ENCODE results near the gene NUDT2. TPM values are rescaled to one million over a fixed set of nuclear protein-coding genes. Genes with fewer than 3 reads are reported as not detected.
"Not testable (repeated sequence)": the region's sequence is repeated elsewhere in the genome, so short reads cannot be mapped to it uniquely, and the experiment has no call there.

NUDT2 gene
- total RNA-seq, 1 experiment from 2014 or later = 10.1 TPM

- Mint-ChIP-seq H3K27ac (ENCODE audit: unreplicated experiment) (no peak overlapping the region), H3K9me3 (ENCODE audit: low read depth, unreplicated experiment) (no peaks in the 10 kb centered on the region), H3K36me3 (ENCODE audit: insufficient read depth, unreplicated experiment) (no peaks in the 10 kb centered on the region), H3K27me3 (ENCODE audit: unreplicated experiment) (no peaks in the 10 kb centered on the region), H3K4me1 (ENCODE audit: low read depth, unreplicated experiment) (peaks cover 7% of the 10 kb centered on the region), H3K4me3 (ENCODE audit: low read depth, unreplicated experiment) (no peak overlapping the region)
- no TSS peak for BruUV-seq (replicated peaks)
- intact Hi-C loops (cut with micrococcal nuclease; ENCODE audit: unreplicated experiment) = no loop called here
- TF ChIP-seq, protein P1, sequence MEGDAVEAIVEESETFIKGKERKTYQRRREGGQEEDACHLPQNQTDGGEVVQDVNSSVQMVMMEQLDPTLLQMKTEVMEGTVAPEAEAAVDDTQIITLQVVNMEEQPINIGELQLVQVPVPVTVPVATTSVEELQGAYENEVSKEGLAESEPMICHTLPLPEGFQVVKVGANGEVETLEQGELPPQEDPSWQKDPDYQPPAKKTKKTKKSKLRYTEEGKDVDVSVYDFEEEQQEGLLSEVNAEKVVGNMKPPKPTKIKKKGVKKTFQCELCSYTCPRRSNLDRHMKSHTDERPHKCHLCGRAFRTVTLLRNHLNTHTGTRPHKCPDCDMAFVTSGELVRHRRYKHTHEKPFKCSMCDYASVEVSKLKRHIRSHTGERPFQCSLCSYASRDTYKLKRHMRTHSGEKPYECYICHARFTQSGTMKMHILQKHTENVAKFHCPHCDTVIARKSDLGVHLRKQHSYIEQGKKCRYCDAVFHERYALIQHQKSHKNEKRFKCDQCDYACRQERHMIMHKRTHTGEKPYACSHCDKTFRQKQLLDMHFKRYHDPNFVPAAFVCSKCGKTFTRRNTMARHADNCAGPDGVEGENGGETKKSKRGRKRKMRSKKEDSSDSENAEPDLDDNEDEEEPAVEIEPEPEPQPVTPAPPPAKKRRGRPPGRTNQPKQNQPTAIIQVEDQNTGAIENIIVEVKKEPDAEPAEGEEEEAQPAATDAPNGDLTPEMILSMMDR (IDR thresholded peaks at IDR 0.05; ENCODE audit: unreplicated experiment) = no peak
- CTCF ChIA-PET = no interaction called here
- no peak for DNase-seq
These were observed 6.0 kb downstream of the NUDT2 start for GRCh38 chr9:34335376-34335775.

- intact Hi-C loops (cut with micrococcal nuclease; ENCODE audit: unreplicated experiment) = no loop called here
- BruUV-seq (replicated peaks) = no TSS peak
- Mint-ChIP-seq H3K4me1 (ENCODE audit: low read depth, unreplicated experiment) (peaks cover 2% of the 10 kb centered on the region), H3K9me3 (ENCODE audit: low read depth, unreplicated experiment) (no peaks in the 10 kb centered on the region), H3K36me3 (ENCODE audit: insufficient read depth, unreplicated experiment) (no peaks in the 10 kb centered on the region), H3K27ac (ENCODE audit: unreplicated experiment) (no peak overlapping the region), H3K27me3 (ENCODE audit: unreplicated experiment) (no peaks in the 10 kb centered on the region), H3K4me3 (ENCODE audit: low read depth, unreplicated experiment) (no peak overlapping the region)
- no peak for DNase-seq
- CTCF ChIA-PET = no interaction called here
- TF ChIP-seq, protein P1 (IDR thresholded peaks at IDR 0.05; ENCODE audit: unreplicated experiment) = no peak
These were observed 8.0 kb downstream of the NUDT2 start for GRCh38 chr9:34337403-34337802.

GRCh38 chr9:34338079-34338478 is 8.7 kb downstream of the NUDT2 start:
- H3K27me3 Mint-ChIP-seq (ENCODE audit: unreplicated experiment); H3K4me1 Mint-ChIP-seq (ENCODE audit: low read depth, unreplicated experiment); intact Hi-C loops (cut with micrococcal nuclease; ENCODE audit: unreplicated experiment); DNase-seq; BruUV-seq (replicated peaks); H3K36me3 Mint-ChIP-seq (ENCODE audit: insufficient read depth, unreplicated experiment); H3K9me3 Mint-ChIP-seq (ENCODE audit: low read depth, unreplicated experiment); H3K27ac Mint-ChIP-seq (ENCODE audit: unreplicated experiment); H3K4me3 Mint-ChIP-seq (ENCODE audit: low read depth, unreplicated experiment): not testable (repeated sequence)
- CTCF ChIA-PET = interaction anchor here (1.0 kb wide), 1 partner anchor 39 kb away, joined by 3 read pairs; no protein-coding TSS in a partner anchor

DNA sequence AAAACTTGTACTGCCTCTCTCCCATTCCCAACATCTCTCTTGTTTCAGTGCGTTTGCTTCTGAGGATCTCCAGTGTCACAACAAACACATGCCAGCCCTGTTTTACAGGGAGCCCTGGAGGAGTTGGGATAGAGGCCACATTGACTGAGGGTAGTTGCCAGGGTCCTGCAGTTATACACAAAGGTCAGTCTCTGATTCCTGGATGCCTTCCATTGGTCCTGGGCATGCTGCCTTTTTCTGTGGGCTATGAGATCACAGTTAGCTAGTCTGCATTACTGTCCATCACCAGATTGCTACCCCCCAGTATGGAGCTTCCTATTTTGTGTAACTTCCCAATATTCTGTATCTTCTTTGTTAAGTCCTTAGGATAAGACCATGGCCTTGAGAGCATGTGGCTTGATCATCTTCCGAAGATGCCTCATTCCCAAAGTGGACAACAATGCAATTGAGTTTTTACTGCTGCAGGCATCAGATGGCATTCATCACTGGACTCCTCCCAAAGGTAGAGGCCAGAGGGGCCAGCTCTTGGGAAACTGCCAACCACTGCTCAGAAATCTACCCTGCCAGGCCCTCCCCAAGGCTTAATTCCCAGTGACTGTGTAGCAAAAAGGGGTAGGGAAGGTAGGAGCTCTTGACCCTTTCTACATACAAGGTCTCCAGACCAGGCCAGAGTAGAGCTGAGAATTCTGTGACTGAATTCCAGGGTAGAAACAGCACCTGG is 9.5 kb downstream of the NUDT2 start:
- no TSS peak for BruUV-seq (replicated peaks)
- Mint-ChIP-seq H3K27ac (ENCODE audit: unreplicated experiment) (no peak overlapping the region), H3K9me3 (ENCODE audit: low read depth, unreplicated experiment) (no peaks in the 10 kb centered on the region), H3K36me3 (ENCODE audit: insufficient read depth, unreplicated experiment) (no peaks in the 10 kb centered on the region), H3K4me1 (ENCODE audit: low read depth, unreplicated experiment) (no peaks in the 10 kb centered on the region), H3K27me3 (ENCODE audit: unreplicated experiment) (no peaks in the 10 kb centered on the region), H3K4me3 (ENCODE audit: low read depth, unreplicated experiment) (no peak overlapping the region)
- no peak for DNase-seq
- intact Hi-C loops (cut with micrococcal nuclease; ENCODE audit: unreplicated experiment) = no loop called here
- TF ChIP-seq, protein P1 (IDR thresholded peaks at IDR 0.05; ENCODE audit: unreplicated experiment) = no peak
- CTCF ChIA-PET = interaction anchor here (1.0 kb wide), 1 partner anchor 39 kb away, joined by 3 read pairs; no protein-coding TSS in a partner anchor

GRCh38 chr9:34341659-34342295 is 12.4 kb downstream of the NUDT2 start:
- H3K27ac Mint-ChIP-seq (ENCODE audit: unreplicated experiment) = no peak overlapping the region
- intact Hi-C loops (cut with micrococcal nuclease; ENCODE audit: unreplicated experiment) = no loop called here
- no peak for DNase-seq
- H3K27me3 Mint-ChIP-seq (ENCODE audit: unreplicated experiment) = no peaks in the 10 kb centered on the region
- CTCF ChIA-PET = interaction anchor here (0.6 kb wide), 1 partner anchor 904 kb away, joined by 6 read pairs; no protein-coding TSS in a partner anchor
- H3K4me3 Mint-ChIP-seq (ENCODE audit: low read depth, unreplicated experiment) = no peak overlapping the region
- no TSS peak for BruUV-seq (replicated peaks)
- TF ChIP-seq, protein P1 (IDR thresholded peaks at IDR 0.05; ENCODE audit: unreplicated experiment) = no peak
- H3K4me1 Mint-ChIP-seq (ENCODE audit: low read depth, unreplicated experiment) = no peaks in the 10 kb centered on the region
- no peaks in the 10 kb centered on the region for H3K9me3 Mint-ChIP-seq (ENCODE audit: low read depth, unreplicated experiment)
- H3K36me3 Mint-ChIP-seq (ENCODE audit: insufficient read depth, unreplicated experiment) = no peaks in the 10 kb centered on the region
